Measurements from ENCODE around the gene TGM4.

The TGM4 gene

GRCh38 chr3:44903751-44904150 lies 29.3 kb downstream of the TGM4 start:
- H3K9me3 ChIP-seq (ENCODE audit: control insufficient read depth, insufficient read depth, low read length) = no peaks in the 10 kb centered on the region
- no peak overlapping the region for H3K9ac ChIP-seq (ENCODE audit: low read depth, low read length)
- H3K27me3 ChIP-seq (ENCODE audit: control insufficient read depth, insufficient read depth, low read length) = no peaks in the 10 kb centered on the region
- peaks cover 6% of the 10 kb centered on the region for H3K4me1 ChIP-seq (ENCODE audit: control insufficient read depth, insufficient read depth, low read length)
- H3K36me3 ChIP-seq (ENCODE audit: control insufficient read depth, insufficient read depth, low read length) = no peaks in the 10 kb centered on the region
- H3K4me3 ChIP-seq (ENCODE audit: low read depth, low read length) = no peak overlapping the region

- Histone ChIP-seq H3K36me3 (ENCODE audit: control insufficient read depth, insufficient read depth, low read length) (no peaks in the 10 kb centered on the region), H3K4me3 (ENCODE audit: low read depth, low read length) (no peak overlapping the region), H3K9me3 (ENCODE audit: control insufficient read depth, insufficient read depth, low read length) (no peaks in the 10 kb centered on the region), H3K4me1 (ENCODE audit: control insufficient read depth, insufficient read depth, low read length) (peaks cover 2% of the 10 kb centered on the region), H3K27me3 (ENCODE audit: control insufficient read depth, insufficient read depth, low read length) (no peaks in the 10 kb centered on the region), H3K9ac (ENCODE audit: low read depth, low read length) (no peak overlapping the region)
Observed at GRCh38 chr3:44905446-44906157, 31.2 kb downstream of the TGM4 start.

GRCh38 chr3:44906997-44907396 lies 32.6 kb downstream of the TGM4 start:
- H3K27me3 ChIP-seq (ENCODE audit: control insufficient read depth, insufficient read depth, low read length) = no peaks in the 10 kb centered on the region
- no peaks in the 10 kb centered on the region for H3K9me3 ChIP-seq (ENCODE audit: control insufficient read depth, insufficient read depth, low read length)
- H3K4me3 ChIP-seq (ENCODE audit: low read depth, low read length) = no peak overlapping the region
- H3K9ac ChIP-seq (ENCODE audit: low read depth, low read length) = no peak overlapping the region
- peaks cover 2% of the 10 kb centered on the region for H3K4me1 ChIP-seq (ENCODE audit: control insufficient read depth, insufficient read depth, low read length)
- no peaks in the 10 kb centered on the region for H3K36me3 ChIP-seq (ENCODE audit: control insufficient read depth, insufficient read depth, low read length)

- no peaks in the 10 kb centered on the region for H3K9me3 ChIP-seq (ENCODE audit: control insufficient read depth, insufficient read depth, low read length)
Observed at GRCh38 chr3:44907612-44908011, 33.2 kb downstream of the TGM4 start.

GRCh38 chr3:44909063-44909462 lies 34.7 kb downstream of the TGM4 start:
- H3K27me3 ChIP-seq (ENCODE audit: control insufficient read depth, insufficient read depth, low read length) = no peaks in the 10 kb centered on the region
- peaks cover 2% of the 10 kb centered on the region for H3K4me1 ChIP-seq (ENCODE audit: control insufficient read depth, insufficient read depth, low read length)
- no peak overlapping the region for H3K4me3 ChIP-seq (ENCODE audit: low read depth, low read length)
- H3K36me3 ChIP-seq (ENCODE audit: control insufficient read depth, insufficient read depth, low read length) = no peaks in the 10 kb centered on the region
- H3K9ac ChIP-seq (ENCODE audit: low read depth, low read length) = no peak overlapping the region
- H3K9me3 ChIP-seq (ENCODE audit: control insufficient read depth, insufficient read depth, low read length) = no peaks in the 10 kb centered on the region

More at GRCh38 chr3:44907612-44908011, 33.2 kb downstream of the TGM4 start:
- Histone ChIP-seq H3K4me3 (ENCODE audit: low read depth, low read length) (no peak overlapping the region), H3K4me1 (ENCODE audit: control insufficient read depth, insufficient read depth, low read length) (peaks cover 2% of the 10 kb centered on the region), H3K9ac (ENCODE audit: low read depth, low read length) (no peak overlapping the region), H3K36me3 (ENCODE audit: control insufficient read depth, insufficient read depth, low read length) (no peaks in the 10 kb centered on the region), H3K27me3 (ENCODE audit: control insufficient read depth, insufficient read depth, low read length) (no peaks in the 10 kb centered on the region)

GRCh38 chr3:44910693-44911092 lies 36.3 kb downstream of the TGM4 start:
- Histone ChIP-seq H3K4me3 (ENCODE audit: low read depth, low read length) (no peak overlapping the region), H3K9me3 (ENCODE audit: control insufficient read depth, insufficient read depth, low read length) (no peaks in the 10 kb centered on the region), H3K9ac (ENCODE audit: low read depth, low read length) (no peak overlapping the region), H3K36me3 (ENCODE audit: control insufficient read depth, insufficient read depth, low read length) (no peaks in the 10 kb centered on the region), H3K4me1 (ENCODE audit: control insufficient read depth, insufficient read depth, low read length) (peaks cover 5% of the 10 kb centered on the region), H3K27me3 (ENCODE audit: control insufficient read depth, insufficient read depth, low read length) (no peaks in the 10 kb centered on the region)

- no peak overlapping the region for H3K4me3 ChIP-seq (ENCODE audit: low read depth, low read length)
- H3K9ac ChIP-seq (ENCODE audit: low read depth, low read length) = no peak overlapping the region
- H3K9me3 ChIP-seq (ENCODE audit: control insufficient read depth, insufficient read depth, low read length) = no peaks in the 10 kb centered on the region
- no peaks in the 10 kb centered on the region for H3K27me3 ChIP-seq (ENCODE audit: control insufficient read depth, insufficient read depth, low read length)
- H3K36me3 ChIP-seq (ENCODE audit: control insufficient read depth, insufficient read depth, low read length) = no peaks in the 10 kb centered on the region
- H3K4me1 ChIP-seq (ENCODE audit: control insufficient read depth, insufficient read depth, low read length) = peaks cover 3% of the 10 kb centered on the region
Observed at GRCh38 chr3:44913868-44914468, 39.6 kb downstream of the TGM4 start.

GRCh38 chr3:44914936-44915335 lies 40.5 kb downstream of the TGM4 start:
- Histone ChIP-seq H3K36me3 (ENCODE audit: control insufficient read depth, insufficient read depth, low read length) (no peaks in the 10 kb centered on the region), H3K9ac (ENCODE audit: low read depth, low read length) (no peak overlapping the region), H3K4me3 (ENCODE audit: low read depth, low read length) (no peak overlapping the region), H3K27me3 (ENCODE audit: control insufficient read depth, insufficient read depth, low read length) (no peaks in the 10 kb centered on the region), H3K4me1 (ENCODE audit: control insufficient read depth, insufficient read depth, low read length) (peaks cover 3% of the 10 kb centered on the region), H3K9me3 (ENCODE audit: control insufficient read depth, insufficient read depth, low read length) (no peaks in the 10 kb centered on the region)

- Histone ChIP-seq H3K4me1 (ENCODE audit: control insufficient read depth, insufficient read depth, low read length) (peaks cover 3% of the 10 kb centered on the region), H3K36me3 (ENCODE audit: control insufficient read depth, insufficient read depth, low read length) (no peaks in the 10 kb centered on the region), H3K9ac (ENCODE audit: low read depth, low read length) (no peak overlapping the region), H3K27me3 (ENCODE audit: control insufficient read depth, insufficient read depth, low read length) (no peaks in the 10 kb centered on the region), H3K4me3 (ENCODE audit: low read depth, low read length) (no peak overlapping the region), H3K9me3 (ENCODE audit: control insufficient read depth, insufficient read depth, low read length) (no peaks in the 10 kb centered on the region)
Observed at GRCh38 chr3:44915702-44916438, 41.5 kb downstream of the TGM4 start.

GRCh38 chr3:44918087-44918486 lies 43.7 kb downstream of the TGM4 start:
- Histone ChIP-seq H3K4me3 (ENCODE audit: low read depth, low read length) (no peak overlapping the region), H3K27me3 (ENCODE audit: control insufficient read depth, insufficient read depth, low read length) (no peaks in the 10 kb centered on the region), H3K9me3 (ENCODE audit: control insufficient read depth, insufficient read depth, low read length) (no peaks in the 10 kb centered on the region), H3K4me1 (ENCODE audit: control insufficient read depth, insufficient read depth, low read length) (peaks cover 3% of the 10 kb centered on the region), H3K36me3 (ENCODE audit: control insufficient read depth, insufficient read depth, low read length) (peaks cover 3% of the 10 kb centered on the region), H3K9ac (ENCODE audit: low read depth, low read length) (no peak overlapping the region)

- Histone ChIP-seq H3K4me1 (ENCODE audit: control insufficient read depth, insufficient read depth, low read length) (peaks cover 3% of the 10 kb centered on the region), H3K9me3 (ENCODE audit: control insufficient read depth, insufficient read depth, low read length) (no peaks in the 10 kb centered on the region), H3K36me3 (ENCODE audit: control insufficient read depth, insufficient read depth, low read length) (peaks cover 3% of the 10 kb centered on the region), H3K27me3 (ENCODE audit: control insufficient read depth, insufficient read depth, low read length) (no peaks in the 10 kb centered on the region), H3K9ac (ENCODE audit: low read depth, low read length) (no peak overlapping the region), H3K4me3 (ENCODE audit: low read depth, low read length) (no peak overlapping the region)
Observed at GRCh38 chr3:44918581-44918980, 44.2 kb downstream of the TGM4 start.

GRCh38 chr3:44920081-44920480 lies 45.7 kb downstream of the TGM4 start:
- Histone ChIP-seq H3K27me3 (ENCODE audit: control insufficient read depth, insufficient read depth, low read length) (no peaks in the 10 kb centered on the region), H3K9me3 (ENCODE audit: control insufficient read depth, insufficient read depth, low read length) (no peaks in the 10 kb centered on the region), H3K4me3 (ENCODE audit: low read depth, low read length) (no peak overlapping the region), H3K9ac (ENCODE audit: low read depth, low read length) (no peak overlapping the region), H3K36me3 (ENCODE audit: control insufficient read depth, insufficient read depth, low read length) (peaks cover 3% of the 10 kb centered on the region), H3K4me1 (ENCODE audit: control insufficient read depth, insufficient read depth, low read length) (peaks cover 2% of the 10 kb centered on the region)
